OCI-LY7 (cell line): ENCODE results near the gene PLAAT1. TPM values are rescaled to one million over a fixed set of nuclear protein-coding genes. Genes with fewer than 3 reads are reported as not detected.

Source experiments
- BruUV-seq: library from RNA; stranded (reverse); fragments of 400-500 nt; replicated peaks from 2 replicates; lab custom pipeline; 2021; lab: Mats Ljungman, UMichigan
- CTCF ChIA-PET: fragments of 300-600 bp; sonication (Branson Sonifier 250); formaldehyde crosslinking; loops from one replicate; lab custom pipeline; 2022; ENCODE audit warnings: antibody characterized with exemption; ENCODE audit not compliant: unreplicated experiment; lab: Charles Lee
- POLR2A ChIA-PET: fragments of 300-600 bp; sonication (Branson Sonifier 250); formaldehyde crosslinking; loops from one replicate; lab custom pipeline; 2022; ENCODE audit warnings: antibody characterized with exemption; lab: Charles Lee
- DNase-seq: peaks from one replicate; pipeline ENCODE4 v3.0.0-alpha.2; 2015; ENCODE audit warnings: low spot score
- H2AFZ ChIP-seq: fragments of 200-600 bp; sonication (generic), shearing (Covaris generic); 2 replicates; pipeline ENCODE4 v1.6.1; 2014; ENCODE audit warnings: mild to moderate bottlenecking, antibody characterized with exemption, low read length, moderate library complexity
- H3K27ac ChIP-seq: fragments of 200-600 bp; sonication (generic); 2 replicates; pipeline ENCODE4 v1.5.1; 2014; ENCODE audit warnings: mixed run types, low read depth, mild to moderate bottlenecking, moderate library complexity, low read length, inconsistent platforms; ENCODE audit not compliant: poor library complexity, severe bottlenecking
- H3K36me3 ChIP-seq: fragments of 200-600 bp; sonication (generic); 2 replicates; pipeline ENCODE4 v1.6.1; 2014; ENCODE audit warnings: mild to moderate bottlenecking, antibody characterized with exemption, low read length, moderate library complexity, mixed read lengths; ENCODE audit not compliant: insufficient read depth
- H3K4me1 ChIP-seq: fragments of 200-600 bp; sonication (generic); 2 replicates; pipeline ENCODE4 v1.5.1; 2014; ENCODE audit warnings: mild to moderate bottlenecking, low read length; ENCODE audit not compliant: insufficient read depth, poor library complexity, severe bottlenecking
- H3K4me2 ChIP-seq: fragments of 200-600 bp; sonication (generic); 2 replicates; pipeline ENCODE4 v1.6.1; 2014; ENCODE audit warnings: mild to moderate bottlenecking, low read length
- H3K4me3 ChIP-seq: fragments of 200-600 bp; sonication (generic); 2 replicates; pipeline ENCODE4 v1.5.1; 2014; ENCODE audit warnings: mild to moderate bottlenecking, low read depth, low read length; ENCODE audit not compliant: poor library complexity, severe bottlenecking
- H3K79me2 ChIP-seq: fragments of 200-600 bp; sonication (generic); 2 replicates; pipeline ENCODE4 v1.6.1; 2016; ENCODE audit warnings: low read depth, mild to moderate bottlenecking, low read length, moderate library complexity, mixed read lengths; ENCODE audit not compliant: insufficient read depth
- H3K9me2 ChIP-seq: fragments of 200-600 bp; sonication (generic); 2 replicates; pipeline ENCODE4 v1.6.1; 2016; ENCODE audit warnings: mild to moderate bottlenecking, low read length, mixed read lengths; ENCODE audit not compliant: insufficient read depth
- H3K9me3 ChIP-seq: fragments of 200-600 bp; sonication (generic); 2 replicates; pipeline ENCODE4 v1.6.1; 2014; ENCODE audit warnings: mild to moderate bottlenecking, mixed run types, low read length, mixed read lengths
- H4K20me1 ChIP-seq: fragments of 200-600 bp; sonication (generic); 2 replicates; pipeline ENCODE4 v1.6.1; 2014; ENCODE audit warnings: mild to moderate bottlenecking, antibody characterized with exemption, low read length, moderate library complexity, mixed read lengths; ENCODE audit not compliant: insufficient read depth
- EZH2phosphoT487 ChIP-seq: fragments of 200-600 bp; sonication (generic); IDR thresholded peaks from 2 replicates; pipeline ENCODE4 v1.6.1; 2018; ENCODE audit warnings: low read depth, borderline replicate concordance, mild to moderate bottlenecking, mixed run types, antibody characterized with exemption, low read length, moderate library complexity, mixed read lengths
- intact Hi-C: fragments of 100-400 bp; cut with micrococcal nuclease; formaldehyde crosslinking; loops from one replicate; pipeline ENCODE4 v1.10.0; 2022; ENCODE audit not compliant: unreplicated experiment
- total RNA-seq, 2 experiments: library from RNA; depleted of rRNA in 1 of 2; stranded (reverse); fragments of >200 nt in 1 of 2; shearing (Covaris generic) in 1 of 2; gene quantifications; 2 replicates each; pipeline ENCODE4 v1.2.3, GENCODE V29; 2014 to 2022
- TF ChIP-seq, protein P1 (sequence below): fragments of 200-600 bp; sonication (generic); conservative IDR thresholded peaks from 2 replicates; pipeline ENCODE4 v1.5.1; 2014; ENCODE audit warnings: mild to moderate bottlenecking, antibody characterized with exemption, low read length, moderate library complexity, mixed read lengths

Gene PLAAT1
- total RNA-seq, 2 experiments from 2014 or later = not detected

DNA sequence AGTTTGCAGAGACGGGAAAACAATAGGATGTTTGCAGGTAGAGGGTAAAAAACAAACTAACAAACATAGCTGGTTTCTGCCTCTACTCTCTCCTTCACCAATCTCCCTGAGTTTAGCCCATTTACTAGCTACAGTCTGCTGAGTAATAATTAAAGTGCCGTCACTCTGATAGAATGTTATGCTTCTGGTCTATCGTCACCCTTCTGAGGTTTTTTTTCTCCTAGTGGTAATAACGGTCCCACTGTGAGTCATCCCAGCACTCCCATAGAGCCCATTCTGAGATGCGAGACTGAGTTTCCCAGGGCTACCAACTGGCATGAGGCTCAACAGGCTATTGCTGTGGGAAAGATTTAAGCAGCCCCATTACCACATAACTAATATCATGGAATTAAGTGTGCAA lies 56.4 kb downstream of the PLAAT1 start:
- no peaks in the 10 kb centered on the region for H3K4me1 ChIP-seq
- no peak for TF ChIP-seq EZH2phosphoT487
- TF ChIP-seq, protein P1, sequence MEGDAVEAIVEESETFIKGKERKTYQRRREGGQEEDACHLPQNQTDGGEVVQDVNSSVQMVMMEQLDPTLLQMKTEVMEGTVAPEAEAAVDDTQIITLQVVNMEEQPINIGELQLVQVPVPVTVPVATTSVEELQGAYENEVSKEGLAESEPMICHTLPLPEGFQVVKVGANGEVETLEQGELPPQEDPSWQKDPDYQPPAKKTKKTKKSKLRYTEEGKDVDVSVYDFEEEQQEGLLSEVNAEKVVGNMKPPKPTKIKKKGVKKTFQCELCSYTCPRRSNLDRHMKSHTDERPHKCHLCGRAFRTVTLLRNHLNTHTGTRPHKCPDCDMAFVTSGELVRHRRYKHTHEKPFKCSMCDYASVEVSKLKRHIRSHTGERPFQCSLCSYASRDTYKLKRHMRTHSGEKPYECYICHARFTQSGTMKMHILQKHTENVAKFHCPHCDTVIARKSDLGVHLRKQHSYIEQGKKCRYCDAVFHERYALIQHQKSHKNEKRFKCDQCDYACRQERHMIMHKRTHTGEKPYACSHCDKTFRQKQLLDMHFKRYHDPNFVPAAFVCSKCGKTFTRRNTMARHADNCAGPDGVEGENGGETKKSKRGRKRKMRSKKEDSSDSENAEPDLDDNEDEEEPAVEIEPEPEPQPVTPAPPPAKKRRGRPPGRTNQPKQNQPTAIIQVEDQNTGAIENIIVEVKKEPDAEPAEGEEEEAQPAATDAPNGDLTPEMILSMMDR = no peak
- H4K20me1 ChIP-seq = no peaks in the 10 kb centered on the region
- H3K4me2 ChIP-seq = no peak overlapping the region
- intact Hi-C loops = no loop called here
- no peak overlapping the region for H3K4me3 ChIP-seq
- POLR2A ChIA-PET = no interaction called here
- H3K79me2 ChIP-seq = no peaks in the 10 kb centered on the region
- no peaks in the 10 kb centered on the region for H3K9me3 ChIP-seq
- H3K36me3 ChIP-seq = no peaks in the 10 kb centered on the region
- no peak overlapping the region for H2AFZ ChIP-seq
- H3K27ac ChIP-seq = no peak overlapping the region
- no peak for DNase-seq
- H3K9me2 ChIP-seq = no peaks in the 10 kb centered on the region
- CTCF ChIA-PET = no interaction called here
- BruUV-seq = no TSS peak

DNA sequence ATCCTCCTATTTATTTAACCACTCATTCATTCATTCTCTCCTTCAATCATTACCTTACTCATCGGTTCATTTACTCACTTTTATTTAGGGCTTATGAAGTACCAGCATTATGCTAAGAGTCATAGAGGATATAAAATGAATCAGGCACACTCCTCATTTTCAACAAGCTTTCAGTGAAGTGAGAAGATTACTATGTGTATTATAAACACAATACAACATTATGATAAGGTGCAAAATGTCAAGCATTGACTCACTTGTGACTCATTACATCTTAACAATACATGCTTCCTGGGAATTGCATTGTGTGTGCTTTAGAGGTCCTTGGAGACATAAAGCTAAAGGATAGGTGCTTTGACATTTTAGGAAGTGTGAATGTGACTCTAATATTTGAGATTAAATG lies 60.4 kb downstream of the PLAAT1 start:
- Histone ChIP-seq H3K4me2 (no peak overlapping the region), H3K36me3 (no peaks in the 10 kb centered on the region), H2AFZ (no peak overlapping the region), H3K4me3 (no peak overlapping the region), H3K9me2 (no peaks in the 10 kb centered on the region), H4K20me1 (no peaks in the 10 kb centered on the region), H3K27ac (no peak overlapping the region), H3K79me2 (no peaks in the 10 kb centered on the region), H3K4me1 (no peaks in the 10 kb centered on the region), H3K9me3 (no peaks in the 10 kb centered on the region)
- TF ChIP-seq, protein P1 = no peak
- TF ChIP-seq EZH2phosphoT487 = no peak
- no peak for DNase-seq
- ChIA-PET POLR2A (no interaction called here), CTCF (no interaction called here)
- intact Hi-C loops = no loop called here
- no TSS peak for BruUV-seq

DNA sequence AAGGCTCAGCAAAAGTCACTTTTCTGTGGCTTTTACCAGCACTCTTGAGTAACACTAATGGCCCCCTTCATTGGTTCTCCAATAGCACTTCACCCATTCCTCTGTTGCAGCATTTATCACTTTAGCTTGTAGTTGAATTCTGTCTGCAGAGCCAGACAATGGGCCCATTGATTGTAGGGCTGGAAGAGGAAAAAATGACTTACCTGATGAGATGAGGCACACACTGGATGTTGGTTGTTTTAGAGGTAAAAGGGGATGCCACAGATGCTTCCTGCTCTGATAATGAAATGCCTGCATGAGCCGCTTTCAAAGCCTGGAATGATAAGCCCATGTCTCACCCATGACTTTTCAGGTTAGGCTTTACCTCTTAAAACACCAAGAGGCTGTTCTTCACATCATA lies 64.3 kb downstream of the PLAAT1 start:
- no peaks in the 10 kb centered on the region for H4K20me1 ChIP-seq
- TF ChIP-seq, protein P1 = no peak
- TF ChIP-seq EZH2phosphoT487 = no peak
- DNase-seq = no peak
- intact Hi-C loops = no loop called here
- H3K36me3 ChIP-seq = no peaks in the 10 kb centered on the region
- H3K79me2 ChIP-seq = no peaks in the 10 kb centered on the region
- H3K4me3 ChIP-seq = no peak overlapping the region
- BruUV-seq = no TSS peak
- no peak overlapping the region for H3K27ac ChIP-seq
- POLR2A ChIA-PET = no interaction called here
- H3K4me2 ChIP-seq = no peak overlapping the region
- no peaks in the 10 kb centered on the region for H3K4me1 ChIP-seq
- no peaks in the 10 kb centered on the region for H3K9me2 ChIP-seq
- H2AFZ ChIP-seq = no peak overlapping the region
- CTCF ChIA-PET = no interaction called here
- no peaks in the 10 kb centered on the region for H3K9me3 ChIP-seq
